Measurements from ENCODE around the gene SYNDIG1. TPM values are rescaled to one million over a fixed set of nuclear protein-coding genes. Genes with fewer than 3 reads are reported as not detected.
A peak's percentile ranks its signal among the peaks of the same experiment; 100 is the strongest.

SYNDIG1 gene
- total and polyA plus RNA-seq, 9 of the 15 experiments (the other 6 are each of a cell fraction or from before 2014, with no cell fraction given): not detected

DNA sequence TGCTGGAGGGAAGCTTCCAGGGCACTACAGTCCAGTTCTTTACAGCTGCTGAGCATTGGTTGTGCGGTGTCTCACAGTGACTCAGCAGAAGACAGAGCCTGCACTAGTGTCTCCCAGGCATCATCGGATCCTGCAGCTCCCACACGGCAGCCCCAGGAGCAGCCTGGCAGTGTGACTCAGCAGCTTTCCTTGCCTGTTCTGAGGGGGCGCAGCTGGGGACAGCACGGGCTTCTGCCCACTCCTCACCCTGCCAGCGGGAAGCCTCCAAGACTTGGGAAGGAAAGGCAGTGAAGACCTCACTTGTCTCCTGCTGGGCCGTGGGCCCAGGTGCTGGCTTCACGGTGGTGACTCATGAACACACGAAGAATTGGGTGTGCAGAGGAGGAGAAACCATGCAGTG lies 165.4 kb downstream of the SYNDIG1 start (continued):
- no peak for TF ChIP-seq RHOXF2B (CRISPR knock-in tag; conservative IDR thresholded peaks at IDR 0.05)
- TF ChIP-seq, protein P1, sequence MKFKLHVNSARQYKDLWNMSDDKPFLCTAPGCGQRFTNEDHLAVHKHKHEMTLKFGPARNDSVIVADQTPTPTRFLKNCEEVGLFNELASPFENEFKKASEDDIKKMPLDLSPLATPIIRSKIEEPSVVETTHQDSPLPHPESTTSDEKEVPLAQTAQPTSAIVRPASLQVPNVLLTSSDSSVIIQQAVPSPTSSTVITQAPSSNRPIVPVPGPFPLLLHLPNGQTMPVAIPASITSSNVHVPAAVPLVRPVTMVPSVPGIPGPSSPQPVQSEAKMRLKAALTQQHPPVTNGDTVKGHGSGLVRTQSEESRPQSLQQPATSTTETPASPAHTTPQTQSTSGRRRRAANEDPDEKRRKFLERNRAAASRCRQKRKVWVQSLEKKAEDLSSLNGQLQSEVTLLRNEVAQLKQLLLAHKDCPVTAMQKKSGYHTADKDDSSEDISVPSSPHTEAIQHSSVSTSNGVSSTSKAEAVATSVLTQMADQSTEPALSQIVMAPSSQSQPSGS (CRISPR knock-in tag; IDR thresholded peaks at IDR 0.05): no peak
- TF ChIP-seq SOX6 (IDR thresholded peaks at IDR 0.05): no peak; the same call in 1 of the 2 replicates
- 0 out of 2 replicates have a peak, but pooled peaks have one; percentile 17 for TF ChIP-seq EP300 (IDR thresholded peaks at IDR 0.05; ENCODE audit: low read length)
- TF ChIP-seq MCM5 (IDR thresholded peaks at IDR 0.05; ENCODE audit: low read depth): no peak
- no peak for TF ChIP-seq SMARCB1 (IDR thresholded peaks at IDR 0.05; ENCODE audit: insufficient read length, low read depth)
- peak; percentile 46; the same call in 1 of the 2 replicates for TF ChIP-seq EGR1 (conservative IDR thresholded peaks at IDR 0.05)
- no peak for TF ChIP-seq CUX1 (CRISPR knock-in tag; IDR thresholded peaks at IDR 0.05)
- TF ChIP-seq ELF2 (CRISPR knock-in tag; IDR thresholded peaks at IDR 0.05): no peak
- TF ChIP-seq MAFG (tag; conservative IDR thresholded peaks at IDR 0.05): peak; percentile 96
- no peak for TF ChIP-seq ZNF395 (CRISPR knock-in tag; IDR thresholded peaks at IDR 0.05)
- no peak for TF ChIP-seq E2F3 (CRISPR knock-in tag; IDR thresholded peaks at IDR 0.05)
- no peak for TF ChIP-seq DMBX1 (CRISPR knock-in tag; IDR thresholded peaks at IDR 0.05; ENCODE audit: borderline replicate concordance)
- TF ChIP-seq PPARD (CRISPR knock-in tag; IDR thresholded peaks at IDR 0.05): no peak
- TF ChIP-seq POLR2A (conservative IDR thresholded peaks at IDR 0.05): no peak
- no peak for TF ChIP-seq ZKSCAN8 (CRISPR knock-in tag; IDR thresholded peaks at IDR 0.05)
- no peak for TF ChIP-seq PYGO2 (tag; IDR thresholded peaks at IDR 0.05)
- peak; percentile 17; the same call in 1 of the 2 replicates for TF ChIP-seq SMARCE1 (IDR thresholded peaks at IDR 0.05)
- TF ChIP-seq, protein P2, sequence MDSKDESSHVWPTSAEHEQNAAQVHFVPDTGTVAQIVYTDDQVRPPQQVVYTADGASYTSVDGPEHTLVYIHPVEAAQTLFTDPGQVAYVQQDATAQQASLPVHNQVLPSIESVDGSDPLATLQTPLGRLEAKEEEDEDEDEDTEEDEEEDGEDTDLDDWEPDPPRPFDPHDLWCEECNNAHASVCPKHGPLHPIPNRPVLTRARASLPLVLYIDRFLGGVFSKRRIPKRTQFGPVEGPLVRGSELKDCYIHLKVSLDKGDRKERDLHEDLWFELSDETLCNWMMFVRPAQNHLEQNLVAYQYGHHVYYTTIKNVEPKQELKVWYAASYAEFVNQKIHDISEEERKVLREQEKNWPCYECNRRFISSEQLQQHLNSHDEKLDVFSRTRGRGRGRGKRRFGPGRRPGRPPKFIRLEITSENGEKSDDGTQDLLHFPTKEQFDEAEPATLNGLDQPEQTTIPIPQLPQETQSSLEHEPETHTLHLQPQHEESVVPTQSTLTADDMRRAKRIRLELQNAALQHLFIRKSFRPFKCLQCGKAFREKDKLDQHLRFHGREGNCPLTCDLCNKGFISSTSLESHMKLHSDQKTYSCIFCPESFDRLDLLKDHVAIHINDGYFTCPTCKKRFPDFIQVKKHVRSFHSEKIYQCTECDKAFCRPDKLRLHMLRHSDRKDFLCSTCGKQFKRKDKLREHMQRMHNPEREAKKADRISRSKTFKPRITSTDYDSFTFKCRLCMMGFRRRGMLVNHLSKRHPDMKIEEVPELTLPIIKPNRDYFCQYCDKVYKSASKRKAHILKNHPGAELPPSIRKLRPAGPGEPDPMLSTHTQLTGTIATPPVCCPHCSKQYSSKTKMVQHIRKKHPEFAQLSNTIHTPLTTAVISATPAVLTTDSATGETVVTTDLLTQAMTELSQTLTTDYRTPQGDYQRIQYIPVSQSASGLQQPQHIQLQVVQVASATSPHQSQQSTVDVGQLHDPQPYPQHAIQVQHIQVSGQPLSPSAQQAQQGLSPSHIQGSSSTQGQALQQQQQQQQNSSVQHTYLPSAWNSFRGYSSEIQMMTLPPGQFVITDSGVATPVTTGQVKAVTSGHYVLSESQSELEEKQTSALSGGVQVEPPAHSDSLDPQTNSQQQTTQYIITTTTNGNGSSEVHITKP (IDR thresholded peaks at IDR 0.05; ENCODE audit: partially characterized antibody): no peak
- TF ChIP-seq MCM3 (IDR thresholded peaks at IDR 0.05): no peak
